Measurements from ENCODE around the gene CST6. TPM values are rescaled to one million over a fixed set of nuclear protein-coding genes. Genes with fewer than 3 reads are reported as not detected.

Gene CST6
- total RNA-seq, 8 experiments from 2014 or later, result 0.46 to 0.81 TPM; not detected in 6

DNA sequence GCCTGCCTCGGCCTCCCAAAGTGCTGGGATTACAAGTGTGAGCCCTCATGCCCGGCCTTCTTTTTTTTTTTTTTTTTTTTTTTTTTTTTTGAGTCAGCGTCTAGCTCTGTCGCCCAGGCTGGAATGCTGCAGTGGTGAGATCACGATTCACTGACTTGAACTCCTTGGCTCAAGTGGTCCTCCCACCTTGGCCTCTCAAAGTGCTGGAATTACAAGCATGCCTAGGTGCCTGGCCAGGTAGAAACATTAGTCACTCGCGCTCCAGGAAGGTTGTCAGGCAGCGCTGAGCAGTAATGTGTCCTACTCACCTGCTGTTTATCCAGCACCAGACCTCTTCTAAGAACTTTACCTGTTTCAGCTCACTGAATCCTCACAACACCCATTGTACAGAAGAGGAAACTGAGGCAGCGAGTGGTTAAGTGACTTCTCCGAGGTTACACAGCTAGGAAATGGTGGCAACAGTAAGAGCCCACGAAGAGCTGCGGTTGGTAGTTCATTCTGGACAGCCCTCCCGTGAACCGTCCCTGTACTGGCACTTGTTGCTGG is 496 bp upstream of the CST6 start:
- WGBS, 10 experiments, result 20 to 67% (median 50%) methylated on average over 1 to 7 of the region's 14 CpGs; no CpG with 5 or more reads in 3 of the 10 experiments

GRCh38 chr11:66012371-66012945 is 650 bp downstream of the CST6 start:
- no peak for ATAC-seq (replicated peaks in 6 of 8)
- Histone ChIP-seq H3K4me1 (replicated peaks in 1 of 2) (peaks cover 0 to 4% of the 10 kb centered on the region in 2 donors), H3K27ac (no peak overlapping the region), H3K4me3 (no peak overlapping the region)
- in situ Hi-C loops (cut with MboI; ENCODE audit: low pct_unique_long_range_greater_than_20kb in 2 of 9, low sequenced_read_pairs in 9 of 9, unreplicated experiment in 9 of 9), result no loop called here
- 40 to 73% methylated on average over 1 to 3 of the region's 12 CpGs; no CpG with 5 or more reads in 8 of the 10 experiments for WGBS, 10 experiments

More for the DNA sequence above, 496 bp upstream of the CST6 start:
- no peak overlapping the region for H3K4me3 ChIP-seq
- H3K4me1 ChIP-seq (replicated peaks in 1 of 2), result peaks cover 0 to 4% of the 10 kb centered on the region in 2 donors
- ATAC-seq (replicated peaks in 6 of 8), result no peak
- in situ Hi-C loops (cut with MboI; ENCODE audit: low pct_unique_long_range_greater_than_20kb in 2 of 9, low sequenced_read_pairs in 9 of 9, unreplicated experiment in 9 of 9), result no loop called here
- no peak overlapping the region for H3K27ac ChIP-seq

- Histone ChIP-seq H3K27ac (no peak overlapping the region), H3K4me1 (replicated peaks in 1 of 2) (peaks cover 0 to 4% of the 10 kb centered on the region in 2 donors), H3K4me3 (no peak overlapping the region)
- WGBS, 10 experiments, result 80% methylated on average over 1 of the region's 12 CpGs; no CpG with 5 or more reads in 8 of the 10 experiments
- in situ Hi-C loops (cut with MboI; ENCODE audit: low pct_unique_long_range_greater_than_20kb in 2 of 9, low sequenced_read_pairs in 9 of 9, unreplicated experiment in 9 of 9), result no loop called here
- no peak for ATAC-seq (replicated peaks in 6 of 8)
Measured at GRCh38 chr11:66012946-66013761, 1.3 kb downstream of the CST6 start.

- H3K27ac ChIP-seq, result no peak overlapping the region
- in situ Hi-C loops (cut with MboI; ENCODE audit: low pct_unique_long_range_greater_than_20kb in 2 of 9, low sequenced_read_pairs in 9 of 9, unreplicated experiment in 9 of 9), result no loop called here
- peaks cover 0 to 4% of the 10 kb centered on the region in 2 donors for H3K4me1 ChIP-seq (replicated peaks in 1 of 2)
- WGBS, 10 experiments, result 10 to 61% (median 50%) methylated on average over 2 to 5 of the region's 7 CpGs; no CpG with 5 or more reads in 7 of the 10 experiments
- peak in 1 of 8 experiments; percentile 10 for ATAC-seq (replicated peaks in 6 of 8)
- no peak overlapping the region for H3K4me3 ChIP-seq
Measured at GRCh38 chr11:66013762-66014100, 1.9 kb downstream of the CST6 start.

- ATAC-seq (replicated peaks in 6 of 8), result peak in 2 of 8 experiments; percentile 30 to 72
- in situ Hi-C loops (cut with MboI; ENCODE audit: low pct_unique_long_range_greater_than_20kb in 2 of 9, low sequenced_read_pairs in 9 of 9, unreplicated experiment in 9 of 9), result no loop called here
- WGBS, 10 experiments, result 40 to 80% (median 72%) methylated on average over 1 to 3 of the region's 6 CpGs; no CpG with 5 or more reads in 6 of the 10 experiments
- Histone ChIP-seq H3K4me3 (no peak overlapping the region), H3K27ac (no peak overlapping the region), H3K4me1 (replicated peaks in 1 of 2) (no peaks in the 10 kb centered on the region)
Measured at GRCh38 chr11:66014804-66015453, 3.1 kb downstream of the CST6 start.

- in situ Hi-C loops (cut with MboI; ENCODE audit: low pct_unique_long_range_greater_than_20kb in 2 of 9, low sequenced_read_pairs in 9 of 9, unreplicated experiment in 9 of 9), result no loop called here
- peak in 1 of 8 experiments; percentile 28 for ATAC-seq (replicated peaks in 6 of 8)
- Histone ChIP-seq H3K27ac (no peak overlapping the region), H3K4me3 (no peak overlapping the region), H3K4me1 (replicated peaks in 1 of 2) (no peaks in the 10 kb centered on the region)
- WGBS, 10 experiments, result 0 to 100% methylated on average over 1 to 2 of the region's 7 CpGs; no CpG with 5 or more reads in 8 of the 10 experiments
Measured at GRCh38 chr11:66015454-66015881, 3.7 kb downstream of the CST6 start.

DNA sequence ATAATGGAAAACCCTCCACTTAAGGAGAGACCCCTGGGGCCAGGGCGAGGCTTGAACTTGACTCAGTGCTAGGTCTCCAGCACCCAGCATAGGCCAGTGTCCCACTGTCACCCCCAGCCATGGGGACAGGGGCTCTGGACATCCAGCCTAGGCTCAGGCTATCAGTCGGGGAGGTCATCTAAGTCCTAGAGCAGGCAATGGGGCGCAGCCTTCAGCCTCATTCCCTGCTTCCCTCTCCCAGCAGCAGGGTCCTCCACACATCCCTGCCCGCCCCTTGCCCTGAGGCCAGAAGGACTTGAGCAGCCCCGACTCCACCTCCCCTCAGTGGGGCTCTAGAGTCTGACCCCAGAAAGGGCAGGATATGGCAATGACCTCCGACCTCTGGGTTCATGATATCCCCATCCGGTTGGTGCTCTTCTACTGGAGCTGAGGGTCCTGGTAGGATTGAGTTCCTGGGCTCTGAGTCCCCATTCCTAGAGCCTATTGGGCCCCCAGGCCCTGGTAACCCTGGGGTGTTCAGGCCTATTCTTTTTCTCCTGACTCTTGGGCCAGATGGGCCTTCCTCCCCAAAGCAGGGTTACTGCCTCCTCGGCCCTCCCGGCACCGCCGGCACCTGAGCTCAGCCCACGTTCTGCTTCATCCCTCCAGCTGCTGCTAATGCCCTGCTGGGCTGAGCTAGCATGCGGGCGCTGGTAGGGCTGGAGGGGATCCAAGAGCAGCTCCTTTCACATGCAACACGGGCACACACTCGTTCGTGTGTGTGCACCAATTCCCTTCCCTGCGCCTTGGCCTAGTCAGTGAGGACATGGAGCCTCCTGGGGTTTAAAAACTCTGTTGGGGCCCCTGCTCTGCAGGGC is 4.4 kb downstream of the CST6 start:
- 0 to 100% (median 50%) methylated on average over 1 to 5 of the region's 18 CpGs; no CpG with 5 or more reads in 5 of the 10 experiments for WGBS, 10 experiments
- in situ Hi-C loops (cut with MboI; ENCODE audit: low pct_unique_long_range_greater_than_20kb in 2 of 9, low sequenced_read_pairs in 9 of 9, unreplicated experiment in 9 of 9), result no loop called here

DNA sequence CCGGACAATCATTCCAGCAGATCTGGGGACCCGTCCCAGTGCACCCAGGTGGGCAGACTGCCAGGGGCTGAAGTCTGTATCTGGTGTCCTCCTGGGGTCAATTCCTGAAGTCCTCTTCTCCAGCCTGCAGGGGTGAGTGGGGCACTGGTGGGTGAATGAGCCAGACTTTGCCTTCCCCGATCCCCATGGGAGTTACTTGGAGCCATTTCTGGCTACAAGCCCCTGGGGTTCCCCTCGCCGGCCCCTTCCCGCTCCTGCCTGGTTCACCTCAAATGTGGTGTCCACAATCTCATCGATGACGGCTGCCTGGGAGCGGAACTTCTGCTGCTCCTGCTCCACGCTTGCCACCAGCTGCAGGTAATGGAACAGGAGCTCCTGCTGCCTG is 5.0 kb downstream of the CST6 start:
- ATAC-seq (replicated peaks in 6 of 8), result no peak
- Histone ChIP-seq H3K4me1 (replicated peaks in 1 of 2) (no peaks in the 10 kb centered on the region), H3K27ac (no peak overlapping the region), H3K4me3 (no peak overlapping the region)
- WGBS, 10 experiments, result 75 to 94% (median 90%) methylated on average over 4 to 6 of the region's 10 CpGs; no CpG with 5 or more reads in 7 of the 10 experiments
- in situ Hi-C loops (cut with MboI; ENCODE audit: low pct_unique_long_range_greater_than_20kb in 2 of 9, low sequenced_read_pairs in 9 of 9, unreplicated experiment in 9 of 9), result no loop called here

More for the DNA sequence above, 4.4 kb downstream of the CST6 start:
- Histone ChIP-seq H3K4me3 (no peak overlapping the region), H3K4me1 (replicated peaks in 1 of 2) (no peaks in the 10 kb centered on the region), H3K27ac (no peak overlapping the region)
- no peak for ATAC-seq (replicated peaks in 6 of 8)

- 40 to 60% methylated on average over 1 of the region's 4 CpGs; no CpG with 5 or more reads in 8 of the 10 experiments for WGBS, 10 experiments
- no peak for ATAC-seq (replicated peaks in 6 of 8)
- no peak overlapping the region for H3K27ac ChIP-seq
- H3K4me1 ChIP-seq (replicated peaks in 1 of 2), result no peaks in the 10 kb centered on the region
- H3K4me3 ChIP-seq, result no peak overlapping the region
- in situ Hi-C loops (cut with MboI; ENCODE audit: low pct_unique_long_range_greater_than_20kb in 2 of 9, low sequenced_read_pairs in 9 of 9, unreplicated experiment in 9 of 9), result no loop called here
Measured at GRCh38 chr11:66017321-66017720, 5.5 kb downstream of the CST6 start.

DNA sequence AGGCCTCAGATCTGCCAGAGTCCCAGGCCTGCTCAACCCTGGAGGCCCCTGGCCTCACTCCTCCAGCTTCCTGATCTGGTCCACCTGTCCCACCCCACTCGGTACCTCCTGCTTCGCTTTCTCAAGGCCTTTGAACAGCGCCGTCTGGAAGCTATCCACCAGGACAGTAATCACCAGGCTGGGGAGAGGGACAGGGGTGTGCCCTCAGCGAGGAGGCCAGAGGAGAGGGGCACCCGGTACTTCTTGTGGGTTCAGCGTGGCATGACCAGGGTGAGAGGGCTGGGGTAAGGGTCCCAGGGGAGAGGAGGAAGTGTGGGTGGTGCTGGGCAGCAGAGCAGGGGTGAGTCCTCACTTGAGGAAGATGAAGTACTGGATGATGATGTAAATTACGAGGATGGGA is 8.4 kb downstream of the CST6 start:
- no peak for ATAC-seq (replicated peaks in 6 of 8)
- H3K27ac ChIP-seq, result no peak overlapping the region
- WGBS, 10 experiments, result 80 to 100% (median 93%) methylated on average over 1 to 3 of the region's 8 CpGs; no CpG with 5 or more reads in 7 of the 10 experiments
- in situ Hi-C loops (cut with MboI; ENCODE audit: low pct_unique_long_range_greater_than_20kb in 2 of 9, low sequenced_read_pairs in 9 of 9, unreplicated experiment in 9 of 9), result no loop called here
- no peak overlapping the region for H3K4me3 ChIP-seq
- H3K4me1 ChIP-seq (replicated peaks in 1 of 2), result no peaks in the 10 kb centered on the region

- 63% methylated on average over 1 of the region's 25 CpGs; no CpG with 5 or more reads in 9 of the 10 experiments for WGBS, 10 experiments
Measured at GRCh38 chr11:66020618-66021357, 9.0 kb downstream of the CST6 start.

More at GRCh38 chr11:66020618-66021357, 9.0 kb downstream of the CST6 start:
- H3K4me1 ChIP-seq (replicated peaks in 1 of 2), result no peaks in the 10 kb centered on the region
- peak in 6 of 8 experiments; percentile 6 to 86 (median 18) for ATAC-seq (replicated peaks in 6 of 8)
- in situ Hi-C loops (cut with MboI; ENCODE audit: low pct_unique_long_range_greater_than_20kb in 2 of 9, low sequenced_read_pairs in 9 of 9, unreplicated experiment in 9 of 9), result no loop called here
- H3K4me3 ChIP-seq, result no peak overlapping the region
- no peak overlapping the region for H3K27ac ChIP-seq
